ENCODE data around the gene MKKS.

GRCh38 chr20:10388597-10388996 is 45.4 kb downstream of the MKKS start:
- no peak for TF ChIP-seq POLR2A (IDR thresholded peaks at IDR 0.05; ENCODE audit: extremely low read depth, insufficient read length)
- TF ChIP-seq, protein P1, sequence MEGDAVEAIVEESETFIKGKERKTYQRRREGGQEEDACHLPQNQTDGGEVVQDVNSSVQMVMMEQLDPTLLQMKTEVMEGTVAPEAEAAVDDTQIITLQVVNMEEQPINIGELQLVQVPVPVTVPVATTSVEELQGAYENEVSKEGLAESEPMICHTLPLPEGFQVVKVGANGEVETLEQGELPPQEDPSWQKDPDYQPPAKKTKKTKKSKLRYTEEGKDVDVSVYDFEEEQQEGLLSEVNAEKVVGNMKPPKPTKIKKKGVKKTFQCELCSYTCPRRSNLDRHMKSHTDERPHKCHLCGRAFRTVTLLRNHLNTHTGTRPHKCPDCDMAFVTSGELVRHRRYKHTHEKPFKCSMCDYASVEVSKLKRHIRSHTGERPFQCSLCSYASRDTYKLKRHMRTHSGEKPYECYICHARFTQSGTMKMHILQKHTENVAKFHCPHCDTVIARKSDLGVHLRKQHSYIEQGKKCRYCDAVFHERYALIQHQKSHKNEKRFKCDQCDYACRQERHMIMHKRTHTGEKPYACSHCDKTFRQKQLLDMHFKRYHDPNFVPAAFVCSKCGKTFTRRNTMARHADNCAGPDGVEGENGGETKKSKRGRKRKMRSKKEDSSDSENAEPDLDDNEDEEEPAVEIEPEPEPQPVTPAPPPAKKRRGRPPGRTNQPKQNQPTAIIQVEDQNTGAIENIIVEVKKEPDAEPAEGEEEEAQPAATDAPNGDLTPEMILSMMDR (IDR thresholded peaks at IDR 0.05; ENCODE audit: low read depth, low read length), result no peak

Measured in NB4 (cell line).